Ramos (cell line): ENCODE measurements around the gene TTLL10.

Source experiments
- in situ Hi-C: fragments of 300-500 bp; cut with MboI; formaldehyde crosslinking; loops from one replicate; pipeline ENCODE4 v1.14.3; 2022; ENCODE audit warnings: low sequenced_read_pairs; ENCODE audit not compliant: unreplicated experiment

The TTLL10 gene, protein sequence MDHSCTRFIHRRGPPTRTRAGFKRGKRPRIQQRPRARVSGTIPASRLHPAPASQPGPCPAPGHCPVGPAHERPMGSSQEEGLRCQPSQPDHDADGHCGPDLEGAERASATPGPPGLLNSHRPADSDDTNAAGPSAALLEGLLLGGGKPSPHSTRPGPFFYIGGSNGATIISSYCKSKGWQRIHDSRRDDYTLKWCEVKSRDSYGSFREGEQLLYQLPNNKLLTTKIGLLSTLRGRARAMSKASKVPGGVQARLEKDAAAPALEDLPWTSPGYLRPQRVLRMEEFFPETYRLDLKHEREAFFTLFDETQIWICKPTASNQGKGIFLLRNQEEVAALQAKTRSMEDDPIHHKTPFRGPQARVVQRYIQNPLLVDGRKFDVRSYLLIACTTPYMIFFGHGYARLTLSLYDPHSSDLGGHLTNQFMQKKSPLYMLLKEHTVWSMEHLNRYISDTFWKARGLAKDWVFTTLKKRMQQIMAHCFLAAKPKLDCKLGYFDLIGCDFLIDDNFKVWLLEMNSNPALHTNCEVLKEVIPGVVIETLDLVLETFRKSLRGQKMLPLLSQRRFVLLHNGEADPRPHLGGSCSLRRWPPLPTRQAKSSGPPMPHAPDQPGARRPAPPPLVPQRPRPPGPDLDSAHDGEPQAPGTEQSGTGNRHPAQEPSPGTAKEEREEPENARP

DNA sequence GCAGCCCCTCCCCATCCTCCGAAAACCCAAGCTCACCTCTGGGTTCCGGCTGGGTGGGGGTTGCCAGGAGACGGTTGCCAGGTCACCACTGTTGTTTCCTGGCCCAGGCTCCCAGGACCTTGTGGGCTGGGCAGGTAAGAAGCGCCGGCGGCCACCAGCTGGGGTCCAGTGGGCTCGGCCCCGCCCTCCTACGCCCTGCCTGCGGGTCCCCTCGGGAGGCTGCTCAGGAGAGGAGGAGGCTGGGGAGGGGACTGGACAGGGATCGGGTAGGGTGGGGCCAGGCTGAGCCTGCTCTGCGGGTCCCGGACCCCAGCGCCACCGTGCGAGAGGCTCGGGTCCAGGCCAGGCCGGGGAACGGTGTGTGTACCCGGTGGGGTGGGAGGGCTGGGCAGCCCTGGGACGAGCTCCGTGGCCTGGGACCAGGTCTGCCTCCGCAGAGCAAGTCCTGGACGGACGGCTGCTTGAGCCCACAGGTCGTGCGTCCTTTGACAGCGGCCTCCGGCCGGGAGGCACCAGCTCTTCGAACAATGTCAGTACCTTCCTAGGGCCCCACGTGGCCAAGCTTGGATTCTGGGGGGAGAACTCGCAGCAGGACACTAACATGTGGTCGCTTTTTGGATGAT lies at the start of gene TTLL10:
TSS of gene TTLL10 (plus strand) at position 88 of the 623 bp plus-strand sequence. CDS start 5,336 bp downstream, outside the sequence.
- in situ Hi-C loops = no loop called here

DNA sequence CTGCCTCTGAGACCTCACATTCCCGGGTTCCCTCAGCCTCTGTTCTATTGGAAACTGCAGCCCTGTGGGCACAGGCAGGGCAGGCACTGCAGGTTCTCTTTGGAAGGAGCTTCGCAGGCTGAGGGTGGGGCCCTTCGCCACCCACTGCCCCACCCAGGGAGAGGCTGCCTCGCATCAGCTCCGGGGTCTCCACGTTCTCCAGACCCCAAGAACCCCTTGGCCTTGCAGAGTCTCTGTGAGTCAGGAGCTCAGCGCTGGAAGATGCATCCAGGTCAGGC lies 49.2 kb upstream of the TTLL10 start:
- in situ Hi-C loops = no loop called here

DNA sequence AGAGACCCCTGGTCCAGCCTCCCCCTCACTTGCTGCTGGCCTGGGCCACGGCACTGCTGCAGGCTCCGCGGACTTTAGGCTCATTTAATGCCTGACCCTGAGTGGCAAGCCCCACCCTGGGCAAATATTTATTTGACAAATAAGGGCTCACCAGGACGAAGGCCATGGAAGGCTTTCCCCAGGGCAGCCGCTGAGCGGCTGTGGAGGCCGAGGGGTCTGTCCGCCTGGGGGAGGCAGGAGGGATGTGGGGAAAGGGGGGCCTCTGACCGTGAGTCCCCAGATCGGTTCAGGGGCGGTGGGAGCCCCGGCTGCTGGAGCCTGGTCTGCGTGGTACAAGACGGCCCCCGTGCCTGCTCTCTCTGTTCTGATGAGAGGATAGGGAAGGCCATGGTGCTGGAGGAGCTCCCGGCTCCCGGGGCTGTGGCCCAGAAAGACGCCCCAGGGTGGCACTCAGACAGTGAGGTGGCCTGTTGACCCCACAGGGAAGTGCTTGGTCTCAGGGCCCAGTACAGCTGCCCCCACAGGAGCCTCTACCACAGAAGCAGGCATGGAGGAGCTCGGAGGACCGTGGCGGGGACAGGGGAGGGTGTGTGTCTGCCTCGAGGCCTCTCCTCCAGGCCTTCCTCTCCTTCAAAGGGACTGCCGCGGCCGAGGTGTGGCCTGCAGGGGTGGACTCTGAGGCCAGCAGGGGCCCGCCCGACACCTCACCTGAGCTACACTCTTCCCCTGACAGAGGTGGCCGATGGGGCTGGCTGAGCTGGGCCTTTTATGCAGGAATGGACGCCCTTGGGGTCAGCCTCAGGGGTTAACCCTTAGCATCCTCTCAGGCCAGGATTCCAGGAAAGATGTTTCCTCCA lies 48.7 kb upstream of the TTLL10 start:
- in situ Hi-C loops = no loop called here

DNA sequence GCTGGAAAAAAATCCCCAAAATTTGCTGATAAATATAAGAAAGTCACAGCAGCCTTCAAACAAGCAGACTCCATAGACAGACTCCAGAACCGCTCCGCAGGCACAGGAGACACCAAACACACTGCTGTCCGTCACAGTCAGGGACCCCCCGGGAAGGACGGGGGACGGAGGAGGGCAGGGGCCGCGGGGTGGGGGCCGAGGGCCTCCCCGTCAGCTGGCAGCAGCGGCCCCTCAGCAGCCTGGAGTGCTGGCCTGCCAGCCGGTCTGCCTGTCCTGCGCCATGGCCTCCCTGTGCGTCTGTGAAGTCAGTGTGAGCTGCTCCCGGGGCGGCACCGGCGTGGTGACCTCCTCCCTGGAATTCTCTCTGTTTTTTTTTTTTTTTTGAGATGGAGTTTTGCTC lies 47.7 kb upstream of the TTLL10 start:
- in situ Hi-C loops = no loop called here

DNA sequence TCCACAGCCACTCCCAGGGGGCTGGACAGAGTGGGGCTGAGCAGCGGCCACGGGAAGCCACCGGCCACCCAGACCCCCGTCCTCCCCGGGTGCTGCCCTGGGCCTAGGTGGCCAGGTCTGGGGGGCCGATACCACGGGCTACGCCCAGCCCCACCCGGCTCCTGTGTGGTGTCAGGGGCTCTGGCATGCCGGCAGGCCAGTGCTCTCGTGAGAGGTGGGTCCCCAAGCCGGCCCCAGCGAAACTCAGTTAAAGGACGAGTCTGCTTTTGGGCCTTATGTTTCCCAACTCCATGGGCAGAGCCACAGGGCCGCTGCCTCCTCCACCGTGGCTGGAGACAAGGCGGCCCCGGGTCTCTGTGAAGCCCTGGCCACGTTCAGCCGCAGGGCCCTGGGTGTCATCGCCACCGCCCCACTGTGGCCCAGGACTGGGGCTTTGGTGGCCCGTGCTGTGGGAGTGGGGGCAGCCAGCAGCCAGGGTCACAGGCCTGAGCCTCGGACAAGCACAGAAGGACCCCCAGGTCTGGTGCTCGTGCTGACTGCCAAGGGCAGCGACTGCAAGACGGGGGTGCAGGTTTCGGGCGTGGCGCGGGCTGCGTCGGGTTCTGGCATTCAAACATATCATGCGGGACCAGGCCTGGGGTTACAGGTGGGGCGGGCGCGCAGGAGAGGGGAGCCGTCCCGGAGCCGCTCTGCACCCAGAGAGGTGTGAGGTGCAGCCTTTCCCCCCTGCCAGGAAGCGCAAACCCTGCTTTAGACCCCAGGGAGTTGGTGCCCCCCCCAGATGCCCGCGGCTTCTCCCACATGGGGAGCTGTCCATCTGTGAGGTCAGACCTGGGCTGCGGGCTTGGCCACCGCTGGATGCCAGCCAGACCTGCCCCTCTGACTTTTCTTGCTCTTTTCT lies 45.9 kb upstream of the TTLL10 start:
- in situ Hi-C loops = no loop called here

DNA sequence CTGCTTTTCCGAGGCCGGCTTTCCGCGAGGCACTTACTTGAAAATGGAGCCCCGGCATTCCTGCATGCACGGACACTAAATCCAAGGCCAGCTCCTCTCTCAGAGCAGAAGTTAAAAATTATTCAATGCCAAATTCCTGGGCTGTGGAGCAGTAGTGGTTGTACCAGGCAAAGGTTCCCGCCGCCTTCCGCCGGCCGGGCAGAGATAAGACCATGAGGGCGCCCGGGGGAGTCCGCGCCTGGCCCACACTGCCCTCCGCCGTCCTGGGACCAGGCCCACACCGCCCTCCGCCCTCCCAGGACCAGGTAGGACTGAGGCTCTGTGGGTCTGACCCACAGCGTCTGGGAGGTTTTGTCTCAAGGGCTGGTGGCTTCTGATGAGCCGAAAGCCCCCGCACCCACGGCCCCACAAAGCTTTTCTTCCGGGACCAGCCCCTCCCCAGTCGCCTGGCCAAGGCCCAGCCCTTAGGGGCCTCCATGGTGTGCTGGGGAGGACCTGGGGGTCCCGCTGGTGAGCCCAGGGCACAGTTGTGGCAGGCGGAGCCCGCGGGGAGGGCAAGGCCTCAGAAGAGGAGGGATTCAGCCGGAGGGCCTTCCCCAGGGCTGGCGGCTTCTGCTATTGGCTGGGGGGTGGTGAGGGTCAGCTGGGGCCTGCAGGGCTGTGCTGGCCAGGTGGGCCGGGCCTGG lies 45.1 kb upstream of the TTLL10 start:
- in situ Hi-C loops = no loop called here

DNA sequence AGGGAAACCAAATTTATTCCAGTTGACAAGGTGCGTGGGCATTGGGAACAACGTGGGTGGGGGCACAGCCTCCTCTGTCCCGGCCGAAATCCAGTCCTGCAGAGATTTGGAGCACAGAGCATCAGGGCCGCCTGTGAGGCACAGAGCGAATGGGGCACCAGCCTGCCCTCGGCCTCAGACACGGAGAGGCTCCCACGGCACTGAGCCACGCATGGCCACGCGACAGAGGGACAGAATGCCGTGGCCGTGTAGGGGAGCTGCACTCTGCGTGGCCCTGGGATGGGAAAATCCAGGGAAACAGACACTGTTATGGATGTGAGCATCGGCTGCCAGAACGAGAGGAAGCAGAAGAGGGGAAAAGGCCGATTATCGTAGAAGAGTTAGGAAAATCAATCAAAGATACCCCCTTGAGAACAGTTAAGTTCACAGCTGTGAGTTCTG lies 44.3 kb upstream of the TTLL10 start:
- in situ Hi-C loops = no loop called here

DNA sequence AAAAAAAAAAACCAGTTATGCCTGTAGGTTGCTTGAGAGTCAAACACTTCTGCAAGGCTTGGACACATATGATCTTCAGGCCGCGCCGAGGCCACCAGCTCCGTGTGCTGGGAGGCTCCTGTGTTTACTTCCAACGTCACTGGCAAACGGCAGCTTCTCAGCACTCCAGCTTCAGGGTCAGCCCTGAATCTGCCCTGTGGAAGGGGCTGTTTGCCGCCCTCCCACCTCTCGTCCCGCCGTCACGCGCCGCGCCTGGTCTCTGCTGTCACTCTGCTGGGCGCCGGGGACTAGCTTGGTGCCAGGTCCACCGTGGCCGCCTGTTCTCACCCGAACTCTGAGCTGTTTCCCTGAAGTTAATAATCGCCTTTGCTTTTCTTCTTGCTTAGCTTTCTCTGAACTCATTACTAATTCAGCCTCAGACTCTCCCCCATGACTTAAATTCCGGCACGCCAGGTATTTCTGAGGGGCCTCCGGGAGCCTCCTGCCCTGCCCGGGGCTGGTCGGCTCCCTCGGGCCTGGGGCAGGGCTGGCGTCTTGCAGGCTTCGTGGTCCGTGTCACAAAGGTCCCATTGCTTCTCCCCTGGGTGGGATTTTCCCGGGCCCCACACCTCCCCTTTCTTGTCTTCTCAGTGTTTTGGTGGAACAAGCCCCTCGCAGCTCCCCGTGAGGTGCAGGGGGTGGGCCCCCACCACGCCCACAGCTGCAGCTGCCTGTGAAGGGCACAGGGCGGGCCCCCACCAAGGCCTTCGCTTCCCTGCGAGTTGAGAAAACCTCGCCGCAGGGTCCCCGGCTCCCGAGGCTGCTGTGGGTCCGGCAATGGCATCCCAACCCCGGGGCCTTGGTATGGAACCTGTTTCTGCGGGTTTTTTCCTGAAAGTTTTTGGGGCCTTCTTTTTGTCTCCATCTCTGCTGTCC lies 43.2 kb upstream of the TTLL10 start:
- in situ Hi-C loops = no loop called here

DNA sequence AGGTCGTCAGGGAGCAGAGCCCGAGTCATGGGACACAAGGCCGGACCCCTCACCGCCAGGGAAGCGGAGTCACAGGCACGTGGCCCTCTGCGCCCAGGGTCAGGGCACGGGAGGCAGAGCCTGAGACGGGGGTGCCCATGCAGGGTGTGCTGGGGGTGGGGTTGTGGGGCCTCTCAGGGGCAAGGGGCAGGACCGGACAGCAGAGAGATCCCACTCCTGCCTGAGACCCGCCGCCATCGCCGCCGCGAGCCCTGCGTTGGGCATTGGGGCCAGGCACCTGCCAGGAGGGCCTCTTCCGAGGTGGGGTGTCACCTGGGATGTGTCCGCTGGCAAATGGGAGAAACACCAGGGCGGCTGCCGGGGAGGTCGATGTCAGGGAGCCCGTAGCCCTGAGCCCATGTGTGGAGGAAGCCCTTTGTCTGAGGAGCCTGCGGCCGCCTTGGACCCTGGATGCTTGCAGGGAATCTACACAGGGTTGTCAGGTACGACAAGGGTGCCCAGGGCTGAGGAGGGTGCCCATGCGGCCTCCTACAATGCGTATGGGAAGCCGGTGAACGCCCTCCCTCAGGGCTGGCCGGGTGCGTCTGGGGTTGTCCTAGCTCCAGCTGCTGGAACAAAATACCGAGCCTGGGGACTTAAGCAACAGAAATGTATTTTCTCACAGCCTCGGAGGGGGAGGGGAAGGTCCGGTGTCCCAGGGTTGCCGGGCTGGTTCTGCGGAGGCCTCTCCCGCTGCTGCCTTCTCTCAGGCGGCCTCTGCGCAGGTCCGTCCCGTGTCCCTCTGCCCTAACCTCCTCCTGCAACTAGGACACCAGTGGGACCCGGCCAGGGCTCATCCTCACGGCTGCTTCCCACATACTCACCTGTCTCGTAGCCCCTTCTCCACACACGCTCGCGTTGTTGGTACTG lies 41.4 kb upstream of the TTLL10 start:
- in situ Hi-C loops = no loop called here

DNA sequence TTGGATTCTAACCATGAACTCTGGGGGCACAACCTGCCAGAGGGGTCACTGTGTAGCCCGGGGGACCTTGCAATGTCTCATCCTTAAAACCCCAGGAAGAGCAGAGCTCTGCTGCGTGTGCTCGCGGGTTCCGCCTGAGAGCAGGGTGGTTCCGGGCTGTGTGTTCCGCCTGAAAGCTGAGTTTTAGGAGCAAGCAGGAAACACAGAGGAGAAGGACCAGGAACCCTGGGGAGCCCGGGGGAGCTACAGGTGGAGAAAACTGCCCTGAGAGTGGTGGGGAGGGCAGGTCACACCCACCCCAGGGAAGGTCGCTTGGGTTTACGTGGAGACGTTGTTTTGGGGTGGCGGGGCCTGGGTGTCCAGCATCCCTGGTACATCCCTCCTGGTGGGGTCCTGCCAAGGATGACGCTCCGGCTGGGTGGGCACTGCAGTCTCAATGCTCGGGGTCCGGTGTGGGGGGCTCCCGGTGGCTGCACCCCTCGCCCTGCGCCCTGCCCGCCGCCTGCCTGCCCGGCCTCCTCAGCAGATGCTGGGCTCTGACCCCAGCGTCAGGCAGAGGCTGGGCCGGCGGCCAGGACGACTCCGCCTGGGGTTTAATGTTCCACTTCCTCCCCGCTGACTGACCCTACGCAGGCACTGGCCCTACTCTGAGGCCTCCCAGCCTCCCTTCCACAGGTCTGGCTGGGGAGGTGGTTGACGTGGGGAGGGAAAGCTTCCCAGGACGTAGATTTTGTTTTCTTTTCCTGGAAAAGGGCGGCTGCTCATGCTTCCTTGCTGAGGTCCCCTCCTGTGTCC lies 40.5 kb upstream of the TTLL10 start:
- in situ Hi-C loops = no loop called here

DNA sequence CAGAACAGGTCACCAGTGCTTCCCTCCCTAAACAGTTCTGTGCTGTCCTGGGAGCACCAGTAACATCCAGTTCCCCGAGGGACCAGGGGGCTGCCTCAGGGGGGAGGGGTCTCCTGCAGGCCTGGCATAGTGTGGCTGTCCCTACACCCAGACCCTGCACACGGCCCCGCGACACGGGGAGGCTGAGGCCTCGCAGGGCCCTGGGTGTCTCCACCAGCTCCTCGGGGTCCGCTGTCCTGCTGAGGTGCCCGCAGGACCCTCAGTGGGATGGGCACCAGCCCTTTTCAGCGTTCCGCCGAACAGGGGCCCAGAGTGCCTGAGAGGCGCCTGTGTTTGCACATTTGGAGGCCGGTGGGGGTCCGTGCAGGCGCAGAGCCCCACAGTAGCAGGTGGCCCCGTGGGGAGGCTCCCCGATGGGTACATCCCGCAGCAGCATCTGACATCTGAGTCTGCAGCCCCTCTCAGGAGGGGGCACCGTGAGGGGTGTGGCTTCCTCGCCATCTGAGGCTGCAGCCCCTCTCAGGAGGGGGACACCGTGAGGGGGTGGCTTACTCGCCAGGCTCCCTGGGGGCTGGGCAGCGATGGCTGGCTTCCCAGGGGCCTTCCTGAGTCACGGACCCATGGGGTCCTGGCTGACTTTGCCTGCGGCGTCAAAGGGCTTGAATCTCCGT lies 39.2 kb upstream of the TTLL10 start:
- in situ Hi-C loops = no loop called here

DNA sequence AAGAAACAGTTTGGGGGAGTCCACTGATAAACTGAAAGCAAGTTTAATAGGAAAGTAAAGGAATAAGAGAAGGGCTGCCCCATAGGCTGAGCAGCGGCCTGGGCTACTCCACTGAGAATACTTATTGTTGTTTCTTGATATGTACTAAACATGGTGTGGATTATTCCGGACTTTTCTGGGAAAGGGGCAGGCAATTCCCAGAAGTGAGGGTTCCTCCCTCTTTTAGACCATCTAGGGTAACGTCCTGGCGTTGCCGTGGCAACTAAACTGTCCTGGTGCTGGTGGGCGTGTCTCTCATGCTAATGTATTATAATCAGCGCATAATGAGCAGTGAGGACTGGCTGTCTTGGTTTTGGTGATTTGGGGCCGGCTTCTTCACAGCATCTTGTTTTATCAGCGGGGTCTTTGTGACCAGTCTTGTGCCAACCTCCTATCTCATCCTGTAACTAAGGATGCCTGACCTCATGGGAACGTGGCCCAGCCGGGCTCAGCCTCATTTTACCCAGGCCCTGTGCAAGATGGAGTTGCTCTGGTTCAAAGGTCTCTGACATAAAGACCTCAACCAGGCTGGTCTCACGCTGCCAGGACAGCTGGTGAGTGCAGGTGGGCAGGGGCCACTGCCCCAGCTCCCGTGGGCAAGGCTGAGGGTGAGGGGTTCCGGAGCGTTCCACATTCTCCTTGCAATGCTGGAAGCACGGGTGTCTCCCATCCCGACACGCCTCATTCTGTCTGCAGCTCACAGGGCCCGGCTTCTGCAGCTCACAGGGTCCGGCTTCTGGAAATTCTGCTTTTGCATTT lies 38.1 kb upstream of the TTLL10 start:
- in situ Hi-C loops = no loop called here

DNA sequence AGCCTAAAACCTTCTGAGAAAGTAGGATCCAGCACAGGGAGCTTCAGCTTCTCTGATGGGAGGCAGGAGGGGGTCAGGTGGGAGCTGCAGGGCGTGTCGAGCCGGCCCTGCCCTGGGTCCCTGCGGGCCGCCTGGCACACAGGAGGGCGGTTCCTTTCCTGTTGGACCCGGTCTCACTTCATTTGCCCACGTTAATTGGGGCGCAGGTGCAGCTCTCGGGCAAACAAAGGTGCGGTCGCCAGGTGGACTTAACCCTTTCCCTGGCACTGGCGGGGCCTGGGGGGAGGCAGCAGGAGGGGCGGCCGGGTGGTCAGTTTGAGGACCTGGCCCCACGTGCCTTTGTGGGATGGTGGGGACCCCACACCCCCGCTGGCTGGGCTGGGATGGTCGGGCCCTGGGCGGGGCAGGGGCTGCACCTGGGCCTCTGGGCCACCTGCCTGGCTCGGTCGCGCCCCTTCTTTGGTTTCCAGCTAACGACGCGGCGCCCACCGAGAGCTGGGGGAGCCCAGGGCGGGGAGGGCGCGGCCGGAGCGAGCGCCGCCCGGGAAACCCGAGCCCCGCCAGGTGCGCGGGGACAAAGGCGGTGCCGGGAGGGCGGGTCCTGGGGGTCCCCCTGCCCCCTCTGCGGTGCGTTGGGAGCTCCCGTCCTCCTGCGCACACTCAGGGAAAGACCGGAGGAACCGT lies 37.0 kb upstream of the TTLL10 start:
- in situ Hi-C loops = no loop called here

DNA sequence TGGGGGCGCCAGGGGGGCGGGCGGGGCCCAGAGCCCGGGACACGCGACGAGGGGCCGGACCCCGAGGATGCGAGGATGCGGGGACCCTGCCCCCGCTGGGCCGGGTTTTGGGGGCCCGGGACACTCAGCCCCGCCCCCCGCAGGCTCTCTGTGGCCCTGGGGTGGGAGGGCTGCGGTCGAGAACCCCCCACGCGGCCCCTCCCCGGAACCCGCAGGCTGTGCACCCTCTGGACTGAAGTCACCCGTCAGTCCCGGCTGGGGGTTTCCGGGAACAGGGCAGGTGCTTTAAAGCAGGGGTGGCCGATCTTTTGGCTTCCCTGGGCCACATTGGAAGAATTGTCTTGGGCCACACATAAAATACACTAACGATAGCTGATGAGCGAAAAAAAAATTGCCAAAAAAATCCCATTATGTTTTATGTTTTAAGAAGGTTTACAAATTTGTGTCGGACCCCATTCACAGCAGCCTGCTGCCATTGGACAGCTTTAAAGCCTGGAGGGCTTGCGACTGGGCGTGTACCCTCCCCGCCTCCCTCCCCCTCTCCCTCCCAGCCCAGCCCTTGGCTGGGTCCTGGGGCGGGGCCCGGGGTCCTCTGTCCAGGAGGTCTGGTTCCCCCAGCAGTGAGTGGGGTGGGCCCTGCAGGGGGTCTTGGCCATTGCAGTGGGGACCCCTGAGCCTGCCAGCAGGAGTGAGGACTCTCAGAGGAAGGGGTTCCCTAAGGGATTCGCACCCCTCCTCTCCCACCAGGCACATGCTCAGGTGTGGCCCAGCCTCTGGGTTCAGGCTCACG lies 36.2 kb upstream of the TTLL10 start:
- in situ Hi-C loops = no loop called here
